ENCODE measurements around the gene ACVR1. TPM values are rescaled to one million over a fixed set of nuclear protein-coding genes. Genes with fewer than 3 reads are reported as not detected.
A peak's percentile ranks its signal among the peaks of the same experiment; 100 is the strongest.

ACVR1 gene
- total and polyA plus RNA-seq, 3 experiments from 2014 or later: 9.5 to 18.3 (median 14.8) TPM

- H3K4me3 ChIP-seq (ENCODE audit: low read length): no peak overlapping the region
- DNase-seq: no peak
- POLR2A ChIA-PET: no interaction called here
- Mint-ChIP-seq H3K27me3 (peaks cover 0 to 3% of the 10 kb centered on the region in 2 donors), H3K9me3 (peaks cover 0 to 4% (median 0%) of the 10 kb centered on the region in 5 donors), H3K36me3 (peaks cover 0 to under 1% (median 0%) of the 10 kb centered on the region in 3 donors), H3K4me1 (peaks cover 0 to 11% (median 7%) of the 10 kb centered on the region in 3 donors), H3K27ac (no peak overlapping the region), H3K4me3 (no peak overlapping the region)
- no peaks in the 10 kb centered on the region for H3K27me3 ChIP-seq (ENCODE audit: insufficient read depth, low read length, poor library complexity, severe bottlenecking)
- H3K27ac ChIP-seq (ENCODE audit: low read depth, low read length): no peak overlapping the region
- no peaks in the 10 kb centered on the region for H3K36me3 ChIP-seq (ENCODE audit: insufficient read depth, low read length)
- H3K4me1 ChIP-seq (ENCODE audit: insufficient read depth, low read length): no peaks in the 10 kb centered on the region
- CTCF ChIA-PET: interaction anchor here (0.9 to 1.2 kb wide), 2 partner anchors 11 to 35 kb away, joined by 3 read pairs; partner anchors contain the start of gene ACVR1
- no peaks in the 10 kb centered on the region for H3K9me3 ChIP-seq (ENCODE audit: low read length)
Measured at GRCh38 chr2:157911750-157912149, 35.6 kb upstream of the ACVR1 start.

GRCh38 chr2:157911246-157911645 lies 35.1 kb upstream of the ACVR1 start:
- Mint-ChIP-seq H3K27ac (peak overlapping the region in 1 of 8 donors; percentile 44), H3K27me3 (peaks cover 0 to 3% of the 10 kb centered on the region in 2 donors), H3K4me1 (peaks cover 0 to 11% (median 7%) of the 10 kb centered on the region in 3 donors), H3K9me3 (peaks cover 0 to 4% (median 0%) of the 10 kb centered on the region in 5 donors), H3K4me3 (no peak overlapping the region), H3K36me3 (peaks cover 0 to 4% (median 0%) of the 10 kb centered on the region in 3 donors)
- Histone ChIP-seq H3K4me1 (ENCODE audit: insufficient read depth, low read length) (no peaks in the 10 kb centered on the region), H3K27me3 (ENCODE audit: insufficient read depth, low read length, poor library complexity, severe bottlenecking) (no peaks in the 10 kb centered on the region), H3K9me3 (ENCODE audit: low read length) (no peaks in the 10 kb centered on the region), H3K27ac (ENCODE audit: low read depth, low read length) (no peak overlapping the region), H3K4me3 (ENCODE audit: low read length) (no peak overlapping the region), H3K36me3 (ENCODE audit: insufficient read depth, low read length) (no peaks in the 10 kb centered on the region)
- ChIA-PET CTCF (no interaction called here), POLR2A (no interaction called here)
- DNase-seq: no peak

- Mint-ChIP-seq H3K4me3 (no peak overlapping the region), H3K36me3 (peaks cover 0 to 4% (median 0%) of the 10 kb centered on the region in 3 donors), H3K4me1 (peaks cover 16% of the 10 kb centered on the region in 3 donors), H3K27me3 (peaks cover 0 to 3% of the 10 kb centered on the region in 2 donors), H3K27ac (no peak overlapping the region), H3K9me3 (no peaks in the 10 kb centered on the region)
- H3K4me1 ChIP-seq (ENCODE audit: insufficient read depth, low read length): peaks cover 11% of the 10 kb centered on the region
- no peak for DNase-seq
- ChIA-PET CTCF (interaction anchor here (8.6 kb wide), 1 partner anchor 29 kb away, joined by 58 read pairs; the partner anchor contains the start of gene ACVR1), POLR2A (no interaction called here)
- no peaks in the 10 kb centered on the region for H3K9me3 ChIP-seq (ENCODE audit: low read length)
- no peaks in the 10 kb centered on the region for H3K36me3 ChIP-seq (ENCODE audit: insufficient read depth, low read length)
- no peak overlapping the region for H3K4me3 ChIP-seq (ENCODE audit: low read length)
- no peak overlapping the region for H3K27ac ChIP-seq (ENCODE audit: low read depth, low read length)
- no peaks in the 10 kb centered on the region for H3K27me3 ChIP-seq (ENCODE audit: insufficient read depth, low read length, poor library complexity, severe bottlenecking)
Measured at GRCh38 chr2:157905092-157905491, 29.0 kb upstream of the ACVR1 start.

- POLR2A ChIA-PET: no interaction called here
- H3K9me3 Mint-ChIP-seq: no peaks in the 10 kb centered on the region
- DNase-seq: no peak
- no peaks in the 10 kb centered on the region for H3K9me3 ChIP-seq (ENCODE audit: low read length)
- no peaks in the 10 kb centered on the region for H3K27me3 Mint-ChIP-seq
- H3K36me3 ChIP-seq (ENCODE audit: insufficient read depth, low read length): no peaks in the 10 kb centered on the region
- CTCF ChIA-PET: interaction anchor here (0.6 to 8.6 kb wide), 2 partner anchors 14 to 28 kb away, joined by 4 to 58 read pairs; partner anchors contain the start of gene ACVR1
- no peaks in the 10 kb centered on the region for H3K27me3 ChIP-seq (ENCODE audit: insufficient read depth, low read length, poor library complexity, severe bottlenecking)
- no peak overlapping the region for H3K27ac ChIP-seq (ENCODE audit: low read depth, low read length)
- no peak overlapping the region for H3K4me3 Mint-ChIP-seq
- H3K4me1 Mint-ChIP-seq: peaks cover 27 to 31% (median 30%) of the 10 kb centered on the region in 3 donors
- peaks cover 26% of the 10 kb centered on the region for H3K4me1 ChIP-seq (ENCODE audit: insufficient read depth, low read length)
- H3K27ac Mint-ChIP-seq: peak overlapping the region in 1 of 8 donors; percentile 67
- H3K4me3 ChIP-seq (ENCODE audit: low read length): no peak overlapping the region
- peaks cover 0 to 4% (median 0%) of the 10 kb centered on the region in 3 donors for H3K36me3 Mint-ChIP-seq
Measured at GRCh38 chr2:157903626-157904025, 27.5 kb upstream of the ACVR1 start.

GRCh38 chr2:157903151-157903550 lies 27.0 kb upstream of the ACVR1 start:
- no peak for DNase-seq
- H3K27me3 Mint-ChIP-seq: no peaks in the 10 kb centered on the region
- H3K9me3 ChIP-seq (ENCODE audit: low read length): no peaks in the 10 kb centered on the region
- H3K27ac Mint-ChIP-seq: peak overlapping the region in 1 of 8 donors; percentile 18
- H3K9me3 Mint-ChIP-seq: no peaks in the 10 kb centered on the region
- no peak overlapping the region for H3K27ac ChIP-seq (ENCODE audit: low read depth, low read length)
- H3K4me3 Mint-ChIP-seq: no peak overlapping the region
- H3K36me3 ChIP-seq (ENCODE audit: insufficient read depth, low read length): no peaks in the 10 kb centered on the region
- H3K4me3 ChIP-seq (ENCODE audit: low read length): no peak overlapping the region
- peaks cover 0 to 4% (median 0%) of the 10 kb centered on the region in 3 donors for H3K36me3 Mint-ChIP-seq
- no peaks in the 10 kb centered on the region for H3K27me3 ChIP-seq (ENCODE audit: insufficient read depth, low read length, poor library complexity, severe bottlenecking)
- H3K4me1 ChIP-seq (ENCODE audit: insufficient read depth, low read length): peaks cover 31% of the 10 kb centered on the region
- ChIA-PET CTCF (interaction anchor here (8.6 kb wide), 1 partner anchor 28 kb away, joined by 58 read pairs; the partner anchor contains the start of gene ACVR1), POLR2A (interaction anchor here (0.6 kb wide), 1 partner anchor 475 kb away, joined by 3 read pairs; no protein-coding TSS in a partner anchor)
- H3K4me1 Mint-ChIP-seq: peaks cover 32 to 35% (median 35%) of the 10 kb centered on the region in 3 donors

- DNase-seq: no peak
- H3K4me1 Mint-ChIP-seq: peaks cover 36 to 40% (median 40%) of the 10 kb centered on the region in 3 donors
- no peaks in the 10 kb centered on the region for H3K27me3 Mint-ChIP-seq
- H3K4me1 ChIP-seq (ENCODE audit: insufficient read depth, low read length): peaks cover 35% of the 10 kb centered on the region
- H3K9me3 Mint-ChIP-seq: no peaks in the 10 kb centered on the region
- H3K36me3 ChIP-seq (ENCODE audit: insufficient read depth, low read length): no peaks in the 10 kb centered on the region
- H3K9me3 ChIP-seq (ENCODE audit: low read length): no peaks in the 10 kb centered on the region
- no peaks in the 10 kb centered on the region for H3K27me3 ChIP-seq (ENCODE audit: insufficient read depth, low read length, poor library complexity, severe bottlenecking)
- peak overlapping the region in 3 of 8 donors; percentile 18 to 38 (median 23) for H3K27ac Mint-ChIP-seq
- no peak overlapping the region for H3K27ac ChIP-seq (ENCODE audit: low read depth, low read length)
- no peak overlapping the region for H3K4me3 Mint-ChIP-seq
- peaks cover 0 to 4% (median 0%) of the 10 kb centered on the region in 3 donors for H3K36me3 Mint-ChIP-seq
- no peak overlapping the region for H3K4me3 ChIP-seq (ENCODE audit: low read length)
- CTCF ChIA-PET: interaction anchor here (1.2 to 8.6 kb wide), 2 partner anchors 27 to 108 kb away, joined by 3 to 58 read pairs; partner anchors contain the start of gene ACVR1
- POLR2A ChIA-PET: interaction anchor here (0.6 kb wide), 2 partner anchors 475 to 566 kb away, joined by 3 to 6 read pairs; no protein-coding TSS in a partner anchor
Measured at GRCh38 chr2:157902692-157903091, 26.6 kb upstream of the ACVR1 start.

- Histone ChIP-seq H3K27ac (ENCODE audit: low read depth, low read length) (no peak overlapping the region), H3K4me3 (ENCODE audit: low read length) (no peak overlapping the region), H3K4me1 (ENCODE audit: insufficient read depth, low read length) (peaks cover 47% of the 10 kb centered on the region), H3K27me3 (ENCODE audit: insufficient read depth, low read length, poor library complexity, severe bottlenecking) (no peaks in the 10 kb centered on the region), H3K9me3 (ENCODE audit: low read length) (no peaks in the 10 kb centered on the region), H3K36me3 (ENCODE audit: insufficient read depth, low read length) (no peaks in the 10 kb centered on the region)
- Mint-ChIP-seq H3K4me1 (peaks cover 50 to 54% (median 53%) of the 10 kb centered on the region in 3 donors), H3K27me3 (no peaks in the 10 kb centered on the region), H3K9me3 (no peaks in the 10 kb centered on the region), H3K36me3 (no peaks in the 10 kb centered on the region), H3K4me3 (no peak overlapping the region), H3K27ac (peak overlapping the region in 5 of 8 donors; percentile 23 to 94 (median 42))
- CTCF ChIA-PET: interaction anchor here (0.7 to 8.6 kb wide), 10 partner anchors 9 to 853 kb away, joined by 3 to 58 read pairs (median 3); partner anchors contain the start of gene ACVR1
- POLR2A ChIA-PET: interaction anchor here (1.0 to 4.7 kb wide), 2 partner anchors 10 to 25 kb away, joined by 3 to 33 read pairs; partner anchors contain the start of gene ACVR1
- DNase-seq: no peak
Measured at GRCh38 chr2:157901325-157901724, 25.2 kb upstream of the ACVR1 start.

GRCh38 chr2:157900684-157901083 lies 24.6 kb upstream of the ACVR1 start:
- H3K4me3 ChIP-seq (ENCODE audit: low read length): no peak overlapping the region
- POLR2A ChIA-PET: interaction anchor here (1.0 to 4.7 kb wide), 2 partner anchors 9 to 24 kb away, joined by 3 to 33 read pairs; partner anchors contain the start of gene ACVR1
- peak overlapping the region in 3 of 7 donors; percentile 76 to 88 (median 86) for H3K4me3 Mint-ChIP-seq

More at GRCh38 chr2:157900684-157901083, 24.6 kb upstream of the ACVR1 start:
- Mint-ChIP-seq H3K4me1 (peaks cover 54 to 60% (median 58%) of the 10 kb centered on the region in 3 donors), H3K9me3 (no peaks in the 10 kb centered on the region), H3K27ac (peak overlapping the region in 6 of 8 donors; percentile 23 to 100 (median 86)), H3K36me3 (no peaks in the 10 kb centered on the region), H3K27me3 (no peaks in the 10 kb centered on the region)
- H3K4me1 ChIP-seq (ENCODE audit: insufficient read depth, low read length): peaks cover 53% of the 10 kb centered on the region
- DNase-seq: no peak
- no peaks in the 10 kb centered on the region for H3K9me3 ChIP-seq (ENCODE audit: low read length)
- H3K36me3 ChIP-seq (ENCODE audit: insufficient read depth, low read length): no peaks in the 10 kb centered on the region
- CTCF ChIA-PET: interaction anchor here (0.7 to 8.6 kb wide), 9 partner anchors 9 to 854 kb away, joined by 3 to 58 read pairs (median 3); partner anchors contain the start of gene ACVR1
- no peaks in the 10 kb centered on the region for H3K27me3 ChIP-seq (ENCODE audit: insufficient read depth, low read length, poor library complexity, severe bottlenecking)
- no peak overlapping the region for H3K27ac ChIP-seq (ENCODE audit: low read depth, low read length)
